ENCODE measurements around the gene KDM8.
"Not testable (repeated sequence)": the region's sequence is repeated elsewhere in the genome, so short reads cannot be mapped to it uniquely, and the experiment has no call there.

KDM8 gene

GRCh38 chr16:27193300-27193990 is 9.9 kb upstream of the KDM8 start:
- DNase-seq = no peak

- DNase-seq = no peak
Observed at GRCh38 chr16:27195076-27195741, 8.1 kb upstream of the KDM8 start.

- DNase-seq = no peak
Observed at GRCh38 chr16:27195941-27196595, 7.3 kb upstream of the KDM8 start.

- DNase-seq = no peak
Observed at GRCh38 chr16:27197004-27197403, 6.3 kb upstream of the KDM8 start.

- no peak for DNase-seq
Observed at GRCh38 chr16:27198451-27199234, 4.7 kb upstream of the KDM8 start.

GRCh38 chr16:27199235-27199586 is 4.1 kb upstream of the KDM8 start:
- no peak for DNase-seq

- no peak for DNase-seq
Observed at GRCh38 chr16:27199736-27200135, 3.6 kb upstream of the KDM8 start.

GRCh38 chr16:27200914-27201313 is 2.4 kb upstream of the KDM8 start:
- DNase-seq = not testable (repeated sequence)

GRCh38 chr16:27202923-27203506 is 311 bp upstream of the KDM8 start:
- peak; percentile 94 to 95 for DNase-seq

- no peak for DNase-seq
Observed at GRCh38 chr16:27204312-27204915, 1.1 kb downstream of the KDM8 start.

- DNase-seq = no peak
Observed at GRCh38 chr16:27205423-27206065, 2.2 kb downstream of the KDM8 start.

- not testable (repeated sequence) for DNase-seq
Observed at GRCh38 chr16:27207121-27207520, 3.8 kb downstream of the KDM8 start.

GRCh38 chr16:27208081-27208680 is 4.9 kb downstream of the KDM8 start:
- no peak for DNase-seq

- DNase-seq = no peak
Observed at GRCh38 chr16:27208796-27209195, 5.5 kb downstream of the KDM8 start.

- DNase-seq = no peak
Observed at GRCh38 chr16:27209591-27209990, 6.3 kb downstream of the KDM8 start.

GRCh38 chr16:27210174-27210573 is 6.8 kb downstream of the KDM8 start:
- DNase-seq = no peak

- no peak for DNase-seq
Observed at GRCh38 chr16:27211026-27211425, 7.7 kb downstream of the KDM8 start.

- no peak for DNase-seq
Observed at GRCh38 chr16:27214084-27214961, 11.0 kb downstream of the KDM8 start.

GRCh38 chr16:27215660-27216059 is 12.3 kb downstream of the KDM8 start:
- no peak for DNase-seq

- no peak for DNase-seq
Observed at GRCh38 chr16:27216297-27216885, 13.1 kb downstream of the KDM8 start.

All from NCI-H1930 (cell line).